SK-N-SH (cell line): ENCODE measurements around the gene GSG1L. TPM values are rescaled to one million over a fixed set of nuclear protein-coding genes. Genes with fewer than 3 reads are reported as not detected.
A peak's percentile ranks its signal among the peaks of the same experiment; 100 is the strongest.

Experiments used
- CTCF ChIA-PET: fragments of 300-600, 350-600 bp; formaldehyde crosslinking; extraction: SDS; loops from one replicate; lab custom pipeline; 2021; lab: Yijun Ruan, JAX
- POLR2A ChIA-PET: fragments of 350-600 bp; sonication (Branson Sonifier 250); formaldehyde crosslinking; extraction: SDS; loops from one replicate; lab custom pipeline; 2020; ENCODE audit warnings: antibody characterized with exemption, inconsistent platforms; lab: Yijun Ruan, JAX
- DNase-seq: peaks from one replicate; pipeline ENCODE4 v3.0.0; 2012
- H2AFZ ChIP-seq: fragments of 200-600 bp; sonication (generic); 2 replicates; pipeline ENCODE4 v1.8.1; 2016; ENCODE audit warnings: antibody characterized with exemption, mild to moderate bottlenecking, low read depth
- H3F3A ChIP-seq: fragments of 200-600 bp; sonication (generic); replicated peaks from 2 replicates; pipeline ENCODE3; 2016; ENCODE audit warnings: antibody characterized with exemption, mild to moderate bottlenecking; ENCODE audit not compliant: insufficient read depth
- H3K27ac ChIP-seq, 2 experiments: fragments of 200-500 bp in 1 of 2; fragments of 200-600 bp in 1 of 2; sonication (Bioruptor generic) in 1 of 2; sonication (generic), shearing (Covaris generic) in 1 of 2; 2 replicates each; pipeline versions ENCODE4 v1.5.1 to v1.6.1; 2014 to 2016; ENCODE audit warnings: low read depth in 2 of 2, inconsistent platforms in 1 of 2, low read length in 1 of 2, mild to moderate bottlenecking in 1 of 2, mixed read lengths in 1 of 2
- H3K27me3 ChIP-seq: fragments of 200-600 bp; sonication (generic), shearing (Covaris generic); 2 replicates; pipeline ENCODE4 v1.6.1; 2016; ENCODE audit warnings: mixed run types; ENCODE audit not compliant: insufficient read depth
- H3K36me3 ChIP-seq, 2 experiments: fragments of 200-500 bp in 1 of 2; fragments of 200-600 bp in 1 of 2; sonication (Bioruptor generic) in 1 of 2; sonication (generic) in 1 of 2; replicated peaks in 1 of 2; 2 replicates each; pipeline versions ENCODE3 to v1.5.1; 2014 to 2016; ENCODE audit warnings: low read length in 1 of 2, mild to moderate bottlenecking in 1 of 2; ENCODE audit not compliant: insufficient read depth in 2 of 2, control insufficient read depth in 1 of 2
- H3K4me1 ChIP-seq, 2 experiments: fragments of 200-500 bp in 1 of 2; fragments of 200-600 bp in 1 of 2; sonication (Bioruptor generic) in 1 of 2; sonication (generic), shearing (Covaris generic) in 1 of 2; 2 replicates each; pipeline versions ENCODE4 v1.5.1 to v1.6.1; 2014 to 2016; ENCODE audit warnings: low read depth in 1 of 2, low read length in 1 of 2, mixed run types in 1 of 2; ENCODE audit not compliant: insufficient read depth in 2 of 2, control insufficient read depth in 1 of 2
- H3K4me2 ChIP-seq: fragments of 200-600 bp; sonication (generic), shearing (Covaris generic); 2 replicates; pipeline ENCODE4 v1.6.1; 2017; ENCODE audit warnings: mixed run types
- H3K4me3 ChIP-seq, 2 experiments: fragments of 200-500 bp in 1 of 2; fragments of 200-600 bp in 1 of 2; sonication (Bioruptor generic) in 1 of 2; sonication (generic), shearing (Covaris generic) in 1 of 2; 2 replicates each; pipeline versions ENCODE4 v1.5.1 to v1.8.1; 2014 to 2016; ENCODE audit warnings: low read depth in 2 of 2, inconsistent platforms in 1 of 2, low read length in 1 of 2, mild to moderate bottlenecking in 1 of 2, mixed read lengths in 1 of 2, moderate library complexity in 1 of 2
- H3K79me2 ChIP-seq: fragments of 200-600 bp; sonication (generic); 2 replicates; pipeline ENCODE4 v1.8.1; 2017; ENCODE audit warnings: mild to moderate bottlenecking; ENCODE audit not compliant: insufficient read depth
- H3K9ac ChIP-seq: fragments of 200-600 bp; sonication (generic); 2 replicates; pipeline ENCODE4 v1.6.1; 2017; ENCODE audit warnings: mixed run types
- H3K9me2 ChIP-seq: fragments of 200-600 bp; sonication (generic); 2 replicates; pipeline ENCODE4 v1.6.1; 2017; ENCODE audit warnings: mixed run types
- H3K9me3 ChIP-seq: fragments of 200-600 bp; sonication (generic); 2 replicates; pipeline ENCODE4 v1.6.1; 2017; ENCODE audit warnings: mixed run types, mild to moderate bottlenecking, moderate library complexity
- H4K20me1 ChIP-seq: fragments of 200-600 bp; sonication (generic); 2 replicates; pipeline ENCODE4 v1.6.1; 2017; ENCODE audit warnings: mild to moderate bottlenecking, mixed run types; ENCODE audit not compliant: insufficient read depth
- ELF1 ChIP-seq: IDR thresholded peaks from 2 replicates; pipeline ENCODE4 v1.4.0; 2012
- EZH2phosphoT487 ChIP-seq: fragments of 200-600 bp; sonication (generic); IDR thresholded peaks from 2 replicates; pipeline ENCODE4 v1.6.1; 2017; ENCODE audit warnings: low read depth, mixed run types, mild to moderate bottlenecking, antibody characterized with exemption, moderate library complexity, borderline replicate concordance
- FOSL2 ChIP-seq: IDR thresholded peaks from 2 replicates; pipeline ENCODE4 v1.4.0; 2012; ENCODE audit warnings: low read depth, mild to moderate bottlenecking, moderate library complexity, borderline replicate concordance
- FOXJ3 ChIP-seq: sonication (generic); formaldehyde crosslinking; IDR thresholded peaks from 2 replicates; pipeline ENCODE4 v1.5.1; 2020; ENCODE audit warnings: mild to moderate bottlenecking, missing genetic modification reagents
- FOXM1 ChIP-seq: IDR thresholded peaks from 2 replicates; pipeline ENCODE4 v1.4.0; 2012; ENCODE audit warnings: low read depth, mild to moderate bottlenecking
- IRF3 ChIP-seq: fragments of 150-350 bp; IDR thresholded peaks from 2 replicates; pipeline ENCODE4 v1.6.1; 2016; ENCODE audit warnings: mild to moderate bottlenecking, low read depth, low read length
- MEF2A ChIP-seq: IDR thresholded peaks from 2 replicates; pipeline ENCODE4 v1.4.0; 2012; ENCODE audit warnings: low read depth, borderline replicate concordance
- MXI1 ChIP-seq: IDR thresholded peaks from 2 replicates; pipeline ENCODE4 v1.6.1; 2012; ENCODE audit warnings: mild to moderate bottlenecking, low read depth, low read length, improper control_type of control experiment
- NRF1 ChIP-seq: IDR thresholded peaks from 2 replicates; pipeline ENCODE4 v1.6.1; 2012; ENCODE audit warnings: low read depth, mild to moderate bottlenecking, low read length
- PBX3 ChIP-seq: IDR thresholded peaks from 2 replicates; pipeline ENCODE4; 2012
- RAD21 ChIP-seq: IDR thresholded peaks from 2 replicates; pipeline ENCODE4 v1.6.1; 2012; ENCODE audit warnings: mild to moderate bottlenecking, low read length
- RCOR1 ChIP-seq: fragments of 150-350 bp; IDR thresholded peaks from 2 replicates; pipeline ENCODE4 v1.6.1; 2017; ENCODE audit warnings: antibody characterized with exemption, low read length
- RFX5 ChIP-seq: IDR thresholded peaks from 2 replicates; pipeline ENCODE4 v1.6.1; 2012; ENCODE audit warnings: mild to moderate bottlenecking, improper control_type of control experiment, low read length
- RXRA ChIP-seq: IDR thresholded peaks from 2 replicates; pipeline ENCODE4 v1.4.0; 2012; ENCODE audit warnings: low read depth, mild to moderate bottlenecking, borderline replicate concordance
- SIN3A ChIP-seq: IDR thresholded peaks from 2 replicates; pipeline ENCODE4 v1.6.1; 2012; ENCODE audit warnings: low read depth, mild to moderate bottlenecking, low read length, moderate library complexity, borderline replicate concordance
- SMC3 ChIP-seq: IDR thresholded peaks from 2 replicates; pipeline ENCODE4 v1.6.1; 2012; ENCODE audit warnings: low read depth, low read length, improper control_type of control experiment
- TAF1 ChIP-seq: IDR thresholded peaks from 2 replicates; pipeline ENCODE4 v1.6.1; 2012; ENCODE audit warnings: low read depth, mild to moderate bottlenecking, low read length, moderate library complexity, borderline replicate concordance
- TEAD4 ChIP-seq: IDR thresholded peaks from 2 replicates; pipeline ENCODE4 v1.4.0; 2012; ENCODE audit warnings: mild to moderate bottlenecking, borderline replicate concordance; ENCODE audit not compliant: insufficient read depth
- YY1 ChIP-seq: IDR thresholded peaks from 2 replicates; pipeline ENCODE4 v1.4.0; 2012; ENCODE audit warnings: low read depth, mild to moderate bottlenecking
- ZBTB33 ChIP-seq: IDR thresholded peaks from 2 replicates; pipeline ENCODE4 v1.4.0; 2012; ENCODE audit warnings: low read depth, borderline replicate concordance
- WGBS: methylation state at CpG from one replicate; pipeline ENCODE4 v1.1.6; 2017; ENCODE audit warnings: low lambda C conversion rate; 5-methylcytosine and 5-hydroxymethylcytosine counted together
- polyA plus RNA-seq, 3 experiments: library from polyadenylated mRNA; depleted of rRNA; stranded (reverse); fragments of >200 nt; gene quantifications; 2 replicates each; pipeline ENCODE4 v1.2.3, GENCODE V29; 2012
- TF ChIP-seq, protein P1 (sequence below): IDR thresholded peaks from 2 replicates; pipeline ENCODE4 v1.4.0; 2012; ENCODE audit warnings: low read depth

GSG1L gene
- polyA plus RNA-seq, 1 of the 3 experiments (the other 2 are of a cell fraction): not detected

GRCh38 chr16:28064150-28064549, 636 bp upstream of the GSG1L start:
- no peak overlapping the region for H3K4me3 ChIP-seq
- POLR2A ChIA-PET: interaction anchor here (1.4 kb wide), 1 partner anchor 284 kb away, joined by 3 read pairs; no protein-coding TSS in a partner anchor
- no peaks in the 10 kb centered on the region for H3K79me2 ChIP-seq
- H3F3A ChIP-seq: no peaks in the 10 kb centered on the region
- no peak overlapping the region for H3K27ac ChIP-seq
- TF ChIP-seq MXI1 (no peak), MEF2A (no peak), RFX5 (no peak), FOSL2 (no peak), TEAD4 (no peak), YY1 (no peak), EZH2phosphoT487 (no peak), IRF3 (no peak)
- no peaks in the 10 kb centered on the region for H4K20me1 ChIP-seq
- H3K9me2 ChIP-seq: no peaks in the 10 kb centered on the region
- no peaks in the 10 kb centered on the region for H3K9me3 ChIP-seq
- peaks cover 31% of the 10 kb centered on the region for H3K27me3 ChIP-seq
- no peaks in the 10 kb centered on the region for H3K36me3 ChIP-seq
- no peak overlapping the region for H3K9ac ChIP-seq
- no peak overlapping the region for H3K4me2 ChIP-seq
- WGBS: 60% methylated on average over 1 of the region's 3 CpGs
- no peaks in the 10 kb centered on the region for H3K4me1 ChIP-seq
- CTCF ChIA-PET: interaction anchor here (0.6 to 14.1 kb wide), 12 partner anchors 12 to 447 kb away, joined by 3 to 172 read pairs (median 4); no protein-coding TSS in a partner anchor
- no peak overlapping the region for H2AFZ ChIP-seq
- DNase-seq: no peak

DNA sequence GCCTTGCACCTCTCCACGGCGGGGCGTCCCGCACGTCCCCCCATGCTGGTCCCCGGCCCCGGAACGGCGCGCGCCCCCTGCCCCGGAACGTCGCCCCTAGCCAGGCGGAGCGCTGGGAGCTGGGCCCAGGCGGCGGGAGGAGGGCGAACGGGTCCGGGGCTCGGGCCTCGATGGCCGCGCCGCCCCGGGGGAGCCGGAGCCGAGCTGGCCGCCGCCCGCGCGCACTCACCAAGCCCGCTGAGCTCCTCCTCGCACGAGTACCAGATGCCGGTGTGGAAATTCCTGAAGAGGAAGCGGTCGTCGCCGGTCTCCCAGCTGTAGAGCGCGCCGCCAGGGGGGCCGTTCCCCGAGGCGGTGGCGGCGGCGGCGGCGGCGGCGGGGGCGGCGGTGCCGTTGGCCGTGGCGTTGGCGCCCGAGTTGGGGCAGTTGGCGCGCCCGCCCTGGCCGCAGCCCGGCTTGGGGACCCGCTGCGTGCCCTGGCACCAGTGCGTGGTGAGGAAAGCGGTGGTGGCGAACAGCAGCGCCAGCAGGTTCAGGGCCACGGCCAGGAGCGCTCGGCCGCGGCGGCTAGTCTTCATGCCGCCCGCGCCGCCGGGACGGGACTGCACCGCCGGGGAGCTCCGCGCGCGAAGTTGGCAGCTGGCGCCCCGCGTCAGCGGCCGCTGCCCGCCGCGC, 530 bp downstream of the GSG1L start:
- CTCF ChIA-PET: interaction anchor here (0.6 to 14.1 kb wide), 10 partner anchors 8 to 506 kb away, joined by 3 to 172 read pairs (median 6); no protein-coding TSS in a partner anchor

More for the DNA sequence above, 530 bp downstream of the GSG1L start:
- POLR2A ChIA-PET: no interaction called here
- WGBS: no CpG with 5 or more reads among the region's 99 CpGs
- Histone ChIP-seq H3K4me3 (peak overlapping the region in 1 of 2 experiments; percentile 31; a peak in 2 of 4 replicates), H3K36me3 (no peaks in the 10 kb centered on the region), H3K27me3 (peaks cover 34% of the 10 kb centered on the region), H3K4me2 (no peak overlapping the region)
- TF ChIP-seq MEF2A (no peak), SIN3A (no peak), RFX5 (no peak), RXRA (no peak), SMC3 (no peak), EZH2phosphoT487 (no peak), MXI1 (no peak), FOXJ3 (CRISPR knock-in tag) (no peak), FOSL2 (no peak), RCOR1 (no peak), ELF1 (no peak), ZBTB33 (no peak), IRF3 (no peak), FOXM1 (no peak), TAF1 (no peak), RAD21 (no peak), NRF1 (no peak), YY1 (no peak), PBX3 (no peak)
- TF ChIP-seq, protein P1, sequence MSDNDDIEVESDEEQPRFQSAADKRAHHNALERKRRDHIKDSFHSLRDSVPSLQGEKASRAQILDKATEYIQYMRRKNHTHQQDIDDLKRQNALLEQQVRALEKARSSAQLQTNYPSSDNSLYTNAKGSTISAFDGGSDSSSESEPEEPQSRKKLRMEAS: no peak
- TF ChIP-seq, all 33 proteins: peak for 0
- Histone ChIP-seq H3K9me3 (no peaks in the 10 kb centered on the region), H3K9ac (no peak overlapping the region), H3K27ac (no peak overlapping the region), H3K79me2 (no peaks in the 10 kb centered on the region), H4K20me1 (no peaks in the 10 kb centered on the region), H3F3A (no peaks in the 10 kb centered on the region), H3K9me2 (no peaks in the 10 kb centered on the region), H3K4me1 (no peaks in the 10 kb centered on the region), H2AFZ (no peak overlapping the region)
- DNase-seq: peak; percentile 71
